ENCODE data around the gene SLAMF9.

SLAMF9 gene

GRCh38 chr1:159952932-159953331, 1.1 kb downstream of the SLAMF9 start:
- no peak for DNase-seq (ENCODE audit: low spot score)
- in situ Hi-C loops (cut with MboI; ENCODE audit: low sequenced_read_pairs, unreplicated experiment), result no loop called here
- TF ChIP-seq, protein P1, sequence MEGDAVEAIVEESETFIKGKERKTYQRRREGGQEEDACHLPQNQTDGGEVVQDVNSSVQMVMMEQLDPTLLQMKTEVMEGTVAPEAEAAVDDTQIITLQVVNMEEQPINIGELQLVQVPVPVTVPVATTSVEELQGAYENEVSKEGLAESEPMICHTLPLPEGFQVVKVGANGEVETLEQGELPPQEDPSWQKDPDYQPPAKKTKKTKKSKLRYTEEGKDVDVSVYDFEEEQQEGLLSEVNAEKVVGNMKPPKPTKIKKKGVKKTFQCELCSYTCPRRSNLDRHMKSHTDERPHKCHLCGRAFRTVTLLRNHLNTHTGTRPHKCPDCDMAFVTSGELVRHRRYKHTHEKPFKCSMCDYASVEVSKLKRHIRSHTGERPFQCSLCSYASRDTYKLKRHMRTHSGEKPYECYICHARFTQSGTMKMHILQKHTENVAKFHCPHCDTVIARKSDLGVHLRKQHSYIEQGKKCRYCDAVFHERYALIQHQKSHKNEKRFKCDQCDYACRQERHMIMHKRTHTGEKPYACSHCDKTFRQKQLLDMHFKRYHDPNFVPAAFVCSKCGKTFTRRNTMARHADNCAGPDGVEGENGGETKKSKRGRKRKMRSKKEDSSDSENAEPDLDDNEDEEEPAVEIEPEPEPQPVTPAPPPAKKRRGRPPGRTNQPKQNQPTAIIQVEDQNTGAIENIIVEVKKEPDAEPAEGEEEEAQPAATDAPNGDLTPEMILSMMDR (IDR thresholded peaks at IDR 0.05; ENCODE audit: borderline replicate concordance, control extremely low read depth, extremely low read depth, insufficient read depth, missing control alignments), result no peak

GRCh38 chr1:159951551-159951950, 2.5 kb downstream of the SLAMF9 start:
- in situ Hi-C loops (cut with MboI; ENCODE audit: low sequenced_read_pairs, unreplicated experiment), result no loop called here

DNA sequence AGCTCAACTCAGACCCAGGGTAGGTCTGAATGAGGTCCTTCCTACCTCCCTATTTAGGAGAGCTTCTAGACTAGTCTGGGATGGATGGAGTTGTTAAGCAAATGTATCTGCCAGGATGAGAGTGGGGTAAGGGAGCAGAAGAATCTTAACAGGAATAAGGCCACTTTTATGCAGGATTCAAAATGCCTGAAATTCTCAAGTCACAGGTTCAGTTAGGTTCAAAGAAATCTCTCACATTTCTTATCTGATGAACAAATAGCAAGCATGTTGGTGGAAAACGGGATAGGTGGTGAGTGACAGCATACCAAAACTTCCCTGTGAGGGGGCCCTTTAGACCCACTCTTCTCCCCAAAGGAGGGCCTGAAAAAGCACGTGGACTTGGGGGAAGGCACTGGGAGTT, 3.0 kb downstream of the SLAMF9 start:
- TF ChIP-seq, protein P1 (IDR thresholded peaks at IDR 0.05; ENCODE audit: borderline replicate concordance, control extremely low read depth, extremely low read depth, insufficient read depth, missing control alignments), result no peak
- DNase-seq (ENCODE audit: low spot score), result no peak
- in situ Hi-C loops (cut with MboI; ENCODE audit: low sequenced_read_pairs, unreplicated experiment), result no loop called here

More at GRCh38 chr1:159951551-159951950, 2.5 kb downstream of the SLAMF9 start:
- TF ChIP-seq, protein P1 (IDR thresholded peaks at IDR 0.05; ENCODE audit: borderline replicate concordance, control extremely low read depth, extremely low read depth, insufficient read depth, missing control alignments), result no peak
- no peak for DNase-seq (ENCODE audit: low spot score)

- DNase-seq (ENCODE audit: low spot score), result no peak
- TF ChIP-seq, protein P1 (IDR thresholded peaks at IDR 0.05; ENCODE audit: borderline replicate concordance, control extremely low read depth, extremely low read depth, insufficient read depth, missing control alignments), result no peak
- in situ Hi-C loops (cut with MboI; ENCODE audit: low sequenced_read_pairs, unreplicated experiment), result no loop called here
Observed at GRCh38 chr1:159949981-159950381, 4.1 kb downstream of the SLAMF9 start.

DNA sequence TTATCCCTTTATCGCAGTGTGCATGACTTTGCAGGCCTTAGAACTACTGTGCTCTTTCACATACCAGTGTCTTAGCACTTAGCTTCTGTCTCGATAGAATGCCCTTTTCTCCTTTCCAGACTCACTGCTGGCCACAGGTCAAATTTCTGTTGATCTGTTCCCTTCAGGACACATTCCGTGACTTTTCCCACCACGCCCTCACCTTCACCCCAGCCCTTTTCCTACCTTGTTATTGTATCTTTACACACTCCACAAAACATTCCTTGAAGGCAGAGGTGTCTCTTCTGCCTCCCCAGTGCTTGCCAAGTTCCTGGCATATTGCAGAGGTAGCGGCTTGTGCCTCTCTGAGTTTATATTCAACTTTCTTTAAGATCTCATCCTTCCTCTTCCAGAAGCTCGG, 4.9 kb downstream of the SLAMF9 start:
- DNase-seq (ENCODE audit: low spot score), result no peak
- TF ChIP-seq, protein P1 (IDR thresholded peaks at IDR 0.05; ENCODE audit: borderline replicate concordance, control extremely low read depth, extremely low read depth, insufficient read depth, missing control alignments), result no peak

GRCh38 chr1:159947942-159948341, 6.1 kb downstream of the SLAMF9 start:
- no peak for DNase-seq (ENCODE audit: low spot score)
- in situ Hi-C loops (cut with MboI; ENCODE audit: low sequenced_read_pairs, unreplicated experiment), result no loop called here
- TF ChIP-seq, protein P1 (IDR thresholded peaks at IDR 0.05; ENCODE audit: borderline replicate concordance, control extremely low read depth, extremely low read depth, insufficient read depth, missing control alignments), result no peak

More for the DNA sequence above, 4.9 kb downstream of the SLAMF9 start:
- in situ Hi-C loops (cut with MboI; ENCODE audit: low sequenced_read_pairs, unreplicated experiment), result no loop called here

Data from GM13976 (cell line).